MM.1S (cell line): ENCODE data around the gene GALNT10.

ENCODE experiments used
- DNase-seq: peaks from one replicate; pipeline ENCODE4 v3.0.0-alpha.2; 2015
- H2AFZ ChIP-seq: fragments of 300-600 bp; sonication (generic); 2 replicates; pipeline ENCODE4 v1.6.0; 2016; ENCODE audit warnings: antibody characterized with exemption, low read length
- H3F3A ChIP-seq: fragments of 300-600 bp; sonication (generic); 2 replicates; pipeline ENCODE4 v1.6.1; 2016; ENCODE audit warnings: mild to moderate bottlenecking, antibody characterized with exemption, low read length, moderate library complexity, mixed read lengths; ENCODE audit not compliant: insufficient read depth
- H3K27ac ChIP-seq: fragments of 300-600 bp; sonication (generic); 2 replicates; pipeline ENCODE4 v1.5.1; 2016; ENCODE audit warnings: mild to moderate bottlenecking, low read length
- H3K27me3 ChIP-seq: fragments of 300-600 bp; sonication (generic); replicated peaks from 2 replicates; pipeline ENCODE4 v1.6.0; 2016; ENCODE audit warnings: low read length; ENCODE audit not compliant: insufficient read depth
- H3K36me3 ChIP-seq: fragments of 300-600 bp; sonication (generic); replicated peaks from 2 replicates; pipeline ENCODE4 v1.6.1; 2016; ENCODE audit warnings: mild to moderate bottlenecking, low read length, mixed read lengths; ENCODE audit not compliant: insufficient read depth
- H3K4me1 ChIP-seq: fragments of 300-600 bp; sonication (generic); 2 replicates; pipeline ENCODE4 v1.6.1; 2016; ENCODE audit warnings: low read length, mixed read lengths
- H3K4me2 ChIP-seq: fragments of 300-600 bp; sonication (generic); 2 replicates; pipeline ENCODE4 v1.6.0; 2016; ENCODE audit warnings: low read depth, low read length
- H3K4me3 ChIP-seq: fragments of 300-600 bp; sonication (generic); 2 replicates; pipeline ENCODE4 v1.5.1; 2016; ENCODE audit warnings: low read length, mixed read lengths
- H3K79me2 ChIP-seq: fragments of 300-600 bp; sonication (generic); 2 replicates; pipeline ENCODE4 v1.6.1; 2016; ENCODE audit warnings: mixed run types, low read length, mixed read lengths
- H3K9ac ChIP-seq: fragments of 300-600 bp; sonication (generic); 2 replicates; pipeline ENCODE4 v1.6.1; 2016; ENCODE audit warnings: low read length, mixed read lengths
- H3K9me2 ChIP-seq: fragments of 300-600 bp; sonication (generic); replicated peaks from 2 replicates; pipeline ENCODE4 v1.6.1; 2016; ENCODE audit warnings: mild to moderate bottlenecking, low read length, mixed read lengths; ENCODE audit not compliant: insufficient read depth
- H3K9me3 ChIP-seq: fragments of 300-600 bp; sonication (generic); replicated peaks from 2 replicates; pipeline ENCODE4 v1.6.1; 2016; ENCODE audit warnings: mild to moderate bottlenecking, low read length, mixed read lengths; ENCODE audit not compliant: insufficient read depth
- H4K20me1 ChIP-seq: fragments of 300-600 bp; sonication (generic); 2 replicates; pipeline ENCODE4 v1.6.1; 2016; ENCODE audit warnings: mild to moderate bottlenecking, low read length, moderate library complexity, mixed read lengths; ENCODE audit not compliant: insufficient read depth
- CTCF ChIP-seq: fragments of 300-600 bp; sonication (generic); IDR thresholded peaks from 2 replicates; pipeline ENCODE4 v1.5.1; 2016; ENCODE audit warnings: antibody characterized with exemption, low read length, mixed read lengths
- EZH2 ChIP-seq: fragments of 300-600 bp; sonication (generic); optimal IDR thresholded peaks from 2 replicates; pipeline ENCODE3; 2017; ENCODE audit warnings: low read depth, mild to moderate bottlenecking, antibody characterized with exemption, low read length, mixed read lengths
- EZH2phosphoT487 ChIP-seq: fragments of 300-600 bp; sonication (generic); IDR thresholded peaks from 2 replicates; pipeline ENCODE4 v1.6.1; 2018; ENCODE audit warnings: antibody characterized with exemption, low read length

GALNT10 gene

GRCh38 chr5:154429341-154429740 lies 238.8 kb downstream of the GALNT10 start:
- Histone ChIP-seq H3K27me3 (no peaks in the 10 kb centered on the region), H3K79me2 (no peaks in the 10 kb centered on the region), H3K4me1 (no peaks in the 10 kb centered on the region), H3K4me2 (no peak overlapping the region), H2AFZ (no peak overlapping the region), H3K9me3 (no peaks in the 10 kb centered on the region), H4K20me1 (no peaks in the 10 kb centered on the region), H3K4me3 (no peak overlapping the region), H3K36me3 (no peaks in the 10 kb centered on the region), H3K9ac (no peak overlapping the region), H3K9me2 (no peaks in the 10 kb centered on the region), H3F3A (no peaks in the 10 kb centered on the region), H3K27ac (no peak overlapping the region)
- no peak for TF ChIP-seq EZH2phosphoT487
- DNase-seq = no peak

GRCh38 chr5:154430466-154430865 lies 239.9 kb downstream of the GALNT10 start:
- DNase-seq = no peak
- H3K27ac ChIP-seq = no peak overlapping the region
- TF ChIP-seq CTCF (no peak), EZH2phosphoT487 (no peak), EZH2 (no peak)
- no peaks in the 10 kb centered on the region for H3K27me3 ChIP-seq
- H3K9ac ChIP-seq = no peak overlapping the region
- no peak overlapping the region for H2AFZ ChIP-seq
- no peaks in the 10 kb centered on the region for H3F3A ChIP-seq
- no peaks in the 10 kb centered on the region for H3K9me2 ChIP-seq
- H3K4me1 ChIP-seq = no peaks in the 10 kb centered on the region
- H3K9me3 ChIP-seq = no peaks in the 10 kb centered on the region
- no peak overlapping the region for H3K4me3 ChIP-seq
- no peak overlapping the region for H3K4me2 ChIP-seq
- no peaks in the 10 kb centered on the region for H4K20me1 ChIP-seq
- no peaks in the 10 kb centered on the region for H3K79me2 ChIP-seq
- H3K36me3 ChIP-seq = no peaks in the 10 kb centered on the region

GRCh38 chr5:154430961-154431630 lies 240.6 kb downstream of the GALNT10 start:
- Histone ChIP-seq H3K9me3 (no peaks in the 10 kb centered on the region), H3K27me3 (no peaks in the 10 kb centered on the region), H3K36me3 (no peaks in the 10 kb centered on the region), H3F3A (no peaks in the 10 kb centered on the region), H3K4me2 (no peak overlapping the region), H2AFZ (no peak overlapping the region), H3K79me2 (no peaks in the 10 kb centered on the region), H3K4me3 (no peak overlapping the region), H3K27ac (no peak overlapping the region), H3K9me2 (no peaks in the 10 kb centered on the region), H3K9ac (no peak overlapping the region), H3K4me1 (no peaks in the 10 kb centered on the region), H4K20me1 (no peaks in the 10 kb centered on the region)
- no peak for TF ChIP-seq CTCF
- no peak for TF ChIP-seq EZH2phosphoT487
- no peak for TF ChIP-seq EZH2
- DNase-seq = no peak

GRCh38 chr5:154435226-154435625 lies 244.7 kb downstream of the GALNT10 start:
- TF ChIP-seq EZH2 (no peak), CTCF (no peak), EZH2phosphoT487 (no peak)

More at GRCh38 chr5:154435226-154435625, 244.7 kb downstream of the GALNT10 start:
- H3F3A ChIP-seq = no peaks in the 10 kb centered on the region
- no peaks in the 10 kb centered on the region for H3K27me3 ChIP-seq
- no peak for DNase-seq
- H3K9me2 ChIP-seq = no peaks in the 10 kb centered on the region
- H3K9ac ChIP-seq = no peak overlapping the region
- no peak overlapping the region for H3K27ac ChIP-seq
- no peaks in the 10 kb centered on the region for H4K20me1 ChIP-seq
- H3K4me2 ChIP-seq = no peak overlapping the region
- H3K4me3 ChIP-seq = no peak overlapping the region
- H3K9me3 ChIP-seq = no peaks in the 10 kb centered on the region
- 0 out of 2 replicates have a peak, but pooled peaks cover 4% of the 10 kb centered on the region for H3K36me3 ChIP-seq
- no peak overlapping the region for H2AFZ ChIP-seq
- no peaks in the 10 kb centered on the region for H3K79me2 ChIP-seq
- no peaks in the 10 kb centered on the region for H3K4me1 ChIP-seq
